ENCODE measurements around the gene PLCB1.

The PLCB1 gene

DNA sequence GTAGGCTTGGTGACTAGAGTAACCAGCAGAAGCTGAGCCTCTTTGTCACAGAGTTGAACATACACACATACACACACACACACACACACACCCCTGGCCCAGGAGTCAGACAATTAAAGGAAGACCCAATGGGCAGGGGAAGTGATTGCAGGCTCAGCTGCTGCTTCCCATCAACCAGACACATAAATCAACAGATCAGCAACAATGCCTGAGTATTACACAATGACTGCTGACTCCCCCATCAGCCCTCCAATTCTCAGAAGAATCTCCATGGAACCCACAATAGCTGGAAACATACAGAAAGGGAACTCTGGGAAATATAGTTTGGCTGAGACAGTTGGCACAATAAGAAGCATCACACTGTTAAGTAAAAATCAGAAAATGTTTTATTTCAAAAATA is 666.4 kb downstream of the PLCB1 start:
- TF ChIP-seq, protein P1, sequence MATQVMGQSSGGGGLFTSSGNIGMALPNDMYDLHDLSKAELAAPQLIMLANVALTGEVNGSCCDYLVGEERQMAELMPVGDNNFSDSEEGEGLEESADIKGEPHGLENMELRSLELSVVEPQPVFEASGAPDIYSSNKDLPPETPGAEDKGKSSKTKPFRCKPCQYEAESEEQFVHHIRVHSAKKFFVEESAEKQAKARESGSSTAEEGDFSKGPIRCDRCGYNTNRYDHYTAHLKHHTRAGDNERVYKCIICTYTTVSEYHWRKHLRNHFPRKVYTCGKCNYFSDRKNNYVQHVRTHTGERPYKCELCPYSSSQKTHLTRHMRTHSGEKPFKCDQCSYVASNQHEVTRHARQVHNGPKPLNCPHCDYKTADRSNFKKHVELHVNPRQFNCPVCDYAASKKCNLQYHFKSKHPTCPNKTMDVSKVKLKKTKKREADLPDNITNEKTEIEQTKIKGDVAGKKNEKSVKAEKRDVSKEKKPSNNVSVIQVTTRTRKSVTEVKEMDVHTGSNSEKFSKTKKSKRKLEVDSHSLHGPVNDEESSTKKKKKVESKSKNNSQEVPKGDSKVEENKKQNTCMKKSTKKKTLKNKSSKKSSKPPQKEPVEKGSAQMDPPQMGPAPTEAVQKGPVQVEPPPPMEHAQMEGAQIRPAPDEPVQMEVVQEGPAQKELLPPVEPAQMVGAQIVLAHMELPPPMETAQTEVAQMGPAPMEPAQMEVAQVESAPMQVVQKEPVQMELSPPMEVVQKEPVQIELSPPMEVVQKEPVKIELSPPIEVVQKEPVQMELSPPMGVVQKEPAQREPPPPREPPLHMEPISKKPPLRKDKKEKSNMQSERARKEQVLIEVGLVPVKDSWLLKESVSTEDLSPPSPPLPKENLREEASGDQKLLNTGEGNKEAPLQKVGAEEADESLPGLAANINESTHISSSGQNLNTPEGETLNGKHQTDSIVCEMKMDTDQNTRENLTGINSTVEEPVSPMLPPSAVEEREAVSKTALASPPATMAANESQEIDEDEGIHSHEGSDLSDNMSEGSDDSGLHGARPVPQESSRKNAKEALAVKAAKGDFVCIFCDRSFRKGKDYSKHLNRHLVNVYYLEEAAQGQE (IDR thresholded peaks at IDR 0.05; ENCODE audit: insufficient read depth in 1 of 2, low read depth in 2 of 2, low read length in 2 of 2), result no peak
- TF ChIP-seq FOXP2 (optimal IDR thresholded peaks at IDR 0.05; ENCODE audit: borderline replicate concordance, extremely low read depth, extremely low read length, insufficient read depth), result no peak
- no peak for TF ChIP-seq SIN3A (IDR thresholded peaks at IDR 0.05; ENCODE audit: borderline replicate concordance, insufficient read depth, low read length)
- no peak for TF ChIP-seq POLR2AphosphoS5 (IDR thresholded peaks at IDR 0.05; ENCODE audit: low read depth, low read length)
- TF ChIP-seq TAF1 (IDR thresholded peaks at IDR 0.05; ENCODE audit: borderline replicate concordance, insufficient read depth, low read length), result no peak

DNA sequence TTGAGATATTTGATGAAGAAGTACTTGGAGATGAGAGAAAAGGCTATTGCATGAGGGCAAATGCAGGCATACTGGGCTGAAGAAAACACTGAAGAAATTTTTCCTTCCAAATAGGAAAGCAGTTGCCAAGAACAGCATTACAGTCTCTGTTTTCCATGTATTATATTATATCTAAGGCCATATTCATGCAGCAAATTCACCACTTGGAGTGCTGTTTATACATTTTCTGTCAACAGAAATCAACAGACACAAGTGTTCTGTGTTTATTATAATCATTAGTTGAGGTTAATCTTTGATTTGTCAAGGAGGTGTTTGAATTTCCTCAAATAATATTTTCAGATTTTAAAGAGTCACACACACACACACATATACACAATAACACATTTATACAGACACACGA is 668.0 kb downstream of the PLCB1 start:
- TF ChIP-seq SIN3A (IDR thresholded peaks at IDR 0.05; ENCODE audit: borderline replicate concordance, insufficient read depth, low read length) (no peak), POLR2AphosphoS5 (IDR thresholded peaks at IDR 0.05; ENCODE audit: low read depth, low read length) (no peak), FOXP2 (optimal IDR thresholded peaks at IDR 0.05; ENCODE audit: borderline replicate concordance, extremely low read depth, extremely low read length, insufficient read depth) (no peak), TAF1 (IDR thresholded peaks at IDR 0.05; ENCODE audit: borderline replicate concordance, insufficient read depth, low read length) (no peak)
- TF ChIP-seq, protein P1 (IDR thresholded peaks at IDR 0.05; ENCODE audit: insufficient read depth in 1 of 2, low read depth in 2 of 2, low read length in 2 of 2), result no peak

DNA sequence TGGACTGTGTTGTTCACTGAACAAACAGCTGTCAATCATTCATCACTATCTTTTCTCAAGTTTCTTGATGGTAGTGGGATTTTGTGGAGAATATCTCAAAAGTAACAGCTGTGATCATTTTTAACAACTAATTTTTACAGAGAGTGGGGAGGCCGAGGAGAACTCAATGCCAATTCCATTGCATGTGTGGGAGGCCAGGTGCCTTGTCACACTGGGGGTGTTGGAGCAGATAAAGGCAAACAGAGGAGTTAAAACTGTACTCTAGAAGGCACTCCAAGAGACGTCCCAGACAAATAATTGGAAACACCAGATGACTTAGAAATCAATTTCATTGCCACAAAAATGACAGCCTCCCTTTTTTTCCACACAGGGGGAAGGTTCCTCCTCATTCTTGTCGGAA is 669.6 kb downstream of the PLCB1 start:
- no peak for TF ChIP-seq FOXP2 (optimal IDR thresholded peaks at IDR 0.05; ENCODE audit: borderline replicate concordance, extremely low read depth, extremely low read length, insufficient read depth)
- TF ChIP-seq SIN3A (IDR thresholded peaks at IDR 0.05; ENCODE audit: borderline replicate concordance, insufficient read depth, low read length), result no peak
- no peak for TF ChIP-seq POLR2AphosphoS5 (IDR thresholded peaks at IDR 0.05; ENCODE audit: low read depth, low read length)
- TF ChIP-seq, protein P1 (IDR thresholded peaks at IDR 0.05; ENCODE audit: insufficient read depth in 1 of 2, low read depth in 2 of 2, low read length in 2 of 2), result no peak
- TF ChIP-seq TAF1 (IDR thresholded peaks at IDR 0.05; ENCODE audit: borderline replicate concordance, insufficient read depth, low read length), result no peak

DNA sequence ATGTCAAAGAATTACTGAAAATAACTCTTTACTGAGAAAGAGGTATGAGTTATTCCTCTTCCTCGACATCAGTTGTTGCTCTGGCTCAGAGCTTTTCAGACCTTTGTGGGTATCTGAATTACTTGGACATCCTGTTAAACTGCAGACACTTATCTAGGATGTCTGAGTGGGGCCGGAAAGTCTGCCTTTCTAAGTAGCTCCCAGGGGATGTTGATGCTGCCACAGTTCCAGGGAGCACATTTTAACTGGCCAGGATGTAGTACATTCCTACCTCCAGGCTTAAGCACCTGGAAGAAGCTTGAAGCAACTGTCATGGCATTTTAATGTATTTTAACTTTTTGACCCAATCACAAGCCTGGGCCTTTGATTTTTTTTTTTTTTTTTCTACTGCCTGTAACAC is 671.0 kb downstream of the PLCB1 start:
- no peak for TF ChIP-seq POLR2AphosphoS5 (IDR thresholded peaks at IDR 0.05; ENCODE audit: low read depth, low read length)
- TF ChIP-seq, protein P1 (IDR thresholded peaks at IDR 0.05; ENCODE audit: insufficient read depth in 1 of 2, low read depth in 2 of 2, low read length in 2 of 2), result no peak
- no peak for TF ChIP-seq FOXP2 (optimal IDR thresholded peaks at IDR 0.05; ENCODE audit: borderline replicate concordance, extremely low read depth, extremely low read length, insufficient read depth)
- TF ChIP-seq TAF1 (IDR thresholded peaks at IDR 0.05; ENCODE audit: borderline replicate concordance, insufficient read depth, low read length), result no peak
- TF ChIP-seq SIN3A (IDR thresholded peaks at IDR 0.05; ENCODE audit: borderline replicate concordance, insufficient read depth, low read length), result no peak

DNA sequence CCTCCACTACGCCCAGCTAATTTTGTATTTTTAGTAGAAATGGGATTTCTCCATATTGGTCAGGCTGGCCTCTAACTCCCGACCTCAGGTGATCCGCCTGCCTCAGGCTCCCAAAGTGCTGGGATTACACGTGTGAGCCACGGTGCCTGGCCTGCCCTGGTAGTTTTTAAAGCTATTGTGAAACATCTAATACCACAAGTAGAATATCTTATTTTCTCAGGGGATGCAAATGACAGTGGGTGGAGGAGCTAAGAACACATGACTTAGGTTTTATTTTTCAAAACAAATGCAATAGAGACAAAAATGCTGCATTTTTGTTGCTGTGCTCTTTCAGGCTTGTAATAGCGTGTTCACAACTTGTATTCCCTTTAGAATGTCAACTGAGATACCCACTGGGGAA is 671.9 kb downstream of the PLCB1 start:
- TF ChIP-seq, protein P1 (IDR thresholded peaks at IDR 0.05; ENCODE audit: insufficient read depth in 1 of 2, low read depth in 2 of 2, low read length in 2 of 2), result no peak
- TF ChIP-seq TAF1 (IDR thresholded peaks at IDR 0.05; ENCODE audit: borderline replicate concordance, insufficient read depth, low read length) (no peak), SIN3A (IDR thresholded peaks at IDR 0.05; ENCODE audit: borderline replicate concordance, insufficient read depth, low read length) (no peak), POLR2AphosphoS5 (IDR thresholded peaks at IDR 0.05; ENCODE audit: low read depth, low read length) (no peak), FOXP2 (optimal IDR thresholded peaks at IDR 0.05; ENCODE audit: borderline replicate concordance, extremely low read depth, extremely low read length, insufficient read depth) (no peak)
